Small intestine (tissue), 7 donors: ENCODE measurements around the gene MAN1C1. TPM values are rescaled to one million over a fixed set of nuclear protein-coding genes. Genes with fewer than 3 reads are reported as not detected.
A peak's percentile ranks its signal among the peaks of the same experiment; 100 is the strongest.
"Not testable (repeated sequence)": the region's sequence is repeated elsewhere in the genome, so short reads cannot be mapped to it uniquely, and the experiment has no call there.

Experiments
- DNase-seq, 2 donors: peaks; one replicate each; pipeline versions ENCODE4 v3.0.0 to v3.0.0-alpha.2; 2013
- FAIRE-seq: peaks from 2 replicates; lab custom pipeline; 2012; peaks lifted over from hg19 to GRCh38; lab: Jason Lieb, UNC
- H3K27ac ChIP-seq, 3 donors: one replicate each; pipeline ENCODE4 v1.5.1; 2013; ENCODE audit warnings: low read length in 2 of 3, mild to moderate bottlenecking in 2 of 3, control low read depth in 1 of 3, inconsistent platforms in 1 of 3, low read depth in 1 of 3, moderate library complexity in 1 of 3
- H3K27me3 ChIP-seq, 3 donors: one replicate each; pipeline ENCODE4 v1.6.1; 2013; ENCODE audit warnings: low read length in 3 of 3, inconsistent platforms in 1 of 3; ENCODE audit not compliant: control insufficient read depth in 3 of 3, insufficient read depth in 3 of 3
- H3K36me3 ChIP-seq, 3 donors: one replicate each; pipeline ENCODE4 v1.6.1; 2013; ENCODE audit warnings: low read length in 3 of 3, inconsistent platforms in 1 of 3, low read depth in 1 of 3, mild to moderate bottlenecking in 1 of 3, moderate library complexity in 1 of 3; ENCODE audit not compliant: control insufficient read depth in 3 of 3, insufficient read depth in 2 of 3
- H3K4me1 ChIP-seq, 3 donors: one replicate each; pipeline ENCODE4 v1.6.1; 2013; ENCODE audit warnings: low read length in 2 of 3, inconsistent platforms in 1 of 3, low read depth in 1 of 3, mild to moderate bottlenecking in 1 of 3, moderate library complexity in 1 of 3; ENCODE audit not compliant: control insufficient read depth in 3 of 3, insufficient read depth in 2 of 3
- H3K4me3 ChIP-seq, 3 donors: one replicate each; pipeline ENCODE4 v1.5.1; 2013; ENCODE audit warnings: low read length in 3 of 3, control low read depth in 1 of 3, inconsistent platforms in 1 of 3, low read depth in 1 of 3, mild to moderate bottlenecking in 1 of 3, moderate library complexity in 1 of 3
- H3K9me3 ChIP-seq, 2 donors: one replicate each; pipeline ENCODE4 v1.6.1; 2013; ENCODE audit warnings: low read depth in 1 of 2, low read length in 1 of 2; ENCODE audit not compliant: control insufficient read depth in 2 of 2, insufficient read depth in 1 of 2
- WGBS, 3 donors: extraction: QIAGEN DNeasy Blood & Tissue Kit; methylation state at CpG; one replicate each; pipeline ENCODE4 v1.1.7; 2013; 5-methylcytosine and 5-hydroxymethylcytosine counted together
- polyA plus RNA-seq, 4 donors: library from polyadenylated mRNA; stranded (reverse) in 3 of 4; unstranded in 1 of 4; fragments of 200-250 nt in 3 of 4; fragments of 120-200 nt in 1 of 4; gene quantifications; one replicate each; pipeline versions ENCODE4 v1.2.1 to v1.2.3, GENCODE V29; 2013
- donor health status: healthy with polysubstance abuse.
- donor health status: control.
- donor health status: control.
- donor health status: Bipolar disorder and iron deficiency.
- donor health status: healthy.

Gene MAN1C1
- polyA plus RNA-seq, 4 donors: 0.67 to 12.1 (median 3.4) TPM

DNA sequence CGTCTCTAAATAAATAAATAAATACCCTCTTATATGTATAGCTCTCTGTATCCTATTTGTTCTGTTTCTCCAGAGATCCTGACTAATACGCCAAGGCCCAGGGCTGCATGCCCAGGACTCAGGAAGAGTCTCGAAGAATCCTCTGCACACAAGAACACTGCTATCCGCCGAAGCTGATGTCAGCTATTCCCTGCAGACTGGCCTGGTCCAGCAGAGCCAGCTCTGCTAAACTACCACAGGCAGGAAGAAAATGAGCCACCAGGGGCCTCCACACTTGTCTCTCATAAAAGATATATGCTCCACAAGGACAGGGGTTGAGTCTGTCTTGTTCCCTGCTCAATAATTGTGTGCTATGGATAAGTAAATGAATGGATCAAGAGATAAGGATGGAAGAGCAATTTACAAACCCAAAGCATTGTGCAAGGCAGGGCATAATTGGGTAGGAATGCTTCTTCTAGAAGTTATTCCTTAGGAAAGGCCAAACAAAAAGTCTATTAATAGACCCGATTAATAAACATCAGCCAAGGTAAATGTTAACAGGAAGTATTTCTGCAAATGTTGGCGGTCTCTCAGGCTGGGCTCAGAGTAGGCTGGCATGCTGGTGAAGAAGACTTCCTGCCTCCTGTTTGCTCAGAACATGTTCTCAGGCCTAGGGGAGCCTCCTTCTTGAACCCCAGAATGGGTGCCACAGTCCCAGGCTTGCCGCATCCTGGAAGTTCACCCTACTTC is 26.3 kb upstream of the MAN1C1 start:
- WGBS, 3 donors: 67 to 84% (median 83%) methylated on average over 8 of the region's 8 CpGs
- Histone ChIP-seq H3K36me3 (no peaks in the 10 kb centered on the region), H3K4me1 (no peaks in the 10 kb centered on the region), H3K9me3 (no peaks in the 10 kb centered on the region), H3K4me3 (no peak overlapping the region), H3K27ac (no peak overlapping the region), H3K27me3 (peaks cover 0 to 2% (median 0%) of the 10 kb centered on the region in 3 donors)
- FAIRE-seq (no peak), DNase-seq (no peak)

DNA sequence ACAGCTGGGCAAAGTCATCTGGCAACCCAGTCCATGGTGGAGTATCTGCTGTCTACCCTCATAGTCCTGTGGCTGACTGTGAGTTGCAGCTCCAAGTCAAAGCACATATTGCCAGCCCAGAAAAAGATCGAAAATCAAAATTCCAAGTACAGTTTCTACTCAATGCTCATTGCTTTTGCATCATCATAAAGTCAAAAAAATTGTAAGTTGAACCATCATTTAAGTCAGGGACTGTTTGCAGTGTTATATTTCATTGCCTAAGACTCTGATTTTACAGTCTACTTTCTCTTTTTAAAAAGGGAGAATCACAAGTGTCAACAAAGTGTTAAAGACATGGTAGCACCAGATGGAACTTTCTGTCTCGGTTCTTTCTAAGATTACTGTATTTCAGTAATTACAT is 22.7 kb upstream of the MAN1C1 start:
- H3K4me3 ChIP-seq: no peak overlapping the region
- FAIRE-seq (no peak), DNase-seq (no peak)
- no peaks in the 10 kb centered on the region for H3K4me1 ChIP-seq
- peaks cover 0 to 6% of the 10 kb centered on the region in 2 donors for H3K9me3 ChIP-seq
- no peaks in the 10 kb centered on the region for H3K36me3 ChIP-seq
- H3K27me3 ChIP-seq: peaks cover 0 to 2% (median 0%) of the 10 kb centered on the region in 3 donors
- WGBS, 3 donors: 66 to 75% (median 73%) methylated on average over 2 of the region's 2 CpGs
- no peak overlapping the region for H3K27ac ChIP-seq

DNA sequence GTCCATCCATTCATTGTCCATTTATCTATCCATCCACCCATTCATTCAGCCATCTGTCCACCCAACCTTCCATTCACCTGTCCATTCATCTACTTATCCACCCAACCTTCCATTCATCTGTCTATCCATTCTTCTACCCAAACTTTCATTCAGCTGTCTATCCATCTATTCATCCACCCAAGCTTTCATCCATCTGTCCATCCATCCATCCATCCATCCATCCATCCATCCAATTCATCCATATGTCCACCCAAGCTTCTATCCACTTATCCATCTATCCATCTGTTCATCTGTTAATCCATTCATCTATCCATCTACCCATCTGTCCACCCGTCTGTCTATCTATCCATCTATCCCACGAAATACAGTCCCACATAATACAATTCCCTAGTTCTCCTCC is 21.6 kb upstream of the MAN1C1 start:
- H3K4me1 ChIP-seq: no peaks in the 10 kb centered on the region
- no peak overlapping the region for H3K4me3 ChIP-seq
- no peak overlapping the region for H3K27ac ChIP-seq
- no peaks in the 10 kb centered on the region for H3K36me3 ChIP-seq
- peaks cover 0 to 12% of the 10 kb centered on the region in 2 donors for H3K9me3 ChIP-seq
- peaks cover 0 to 2% (median 0%) of the 10 kb centered on the region in 3 donors for H3K27me3 ChIP-seq
- DNase-seq (no peak), FAIRE-seq (no peak)
- 75 to 91% (median 87%) methylated on average over 2 of the region's 2 CpGs for WGBS, 3 donors

DNA sequence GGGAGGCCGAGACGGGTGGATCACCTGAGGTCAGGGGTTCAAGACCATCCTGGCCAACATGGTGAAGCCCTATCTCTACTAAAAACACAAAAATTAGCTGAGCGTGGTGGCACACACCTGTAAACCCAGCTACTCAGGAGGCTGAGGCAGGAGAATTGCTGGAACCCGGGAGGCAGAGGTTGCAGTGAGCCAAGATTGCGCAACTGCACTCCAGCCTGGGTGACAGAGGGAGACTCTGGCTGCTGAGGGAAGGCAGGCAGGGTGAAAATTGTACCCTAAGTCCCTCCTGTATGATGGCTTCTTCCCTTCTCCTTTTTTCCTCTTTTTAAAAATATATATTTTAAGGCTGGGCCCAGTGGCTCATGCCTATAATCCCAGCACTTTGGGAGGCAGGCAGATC is 19.9 kb upstream of the MAN1C1 start:
- H3K36me3 ChIP-seq, H3K27ac ChIP-seq, H3K4me3 ChIP-seq, FAIRE-seq, H3K4me1 ChIP-seq, DNase-seq, H3K27me3 ChIP-seq: not testable (repeated sequence)
- 88 to 95% (median 93%) methylated on average over 4 to 5 of the region's 5 CpGs for WGBS, 3 donors
- peaks cover 0 to 12% of the 10 kb centered on the region in 2 donors for H3K9me3 ChIP-seq

DNA sequence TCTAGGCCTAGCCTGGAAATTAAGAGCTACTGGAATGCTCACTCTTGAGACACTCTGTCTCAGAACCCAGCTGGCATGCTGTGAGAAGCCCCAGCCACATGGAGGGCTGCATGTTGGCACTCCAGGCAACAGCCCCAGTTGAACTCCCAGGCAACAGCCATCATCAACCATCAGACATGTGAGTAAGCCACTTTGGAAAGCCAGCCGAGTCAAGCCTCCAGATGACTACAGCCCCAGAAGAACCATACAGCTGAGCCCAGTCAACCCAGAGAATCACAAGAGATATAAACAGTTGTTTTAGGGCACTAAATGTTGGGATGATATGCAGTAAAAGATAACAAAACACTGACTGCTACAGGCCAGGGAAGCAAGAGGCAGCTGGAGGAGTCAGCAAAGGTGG is 17.7 kb upstream of the MAN1C1 start:
- Histone ChIP-seq H3K36me3 (no peaks in the 10 kb centered on the region), H3K4me1 (no peaks in the 10 kb centered on the region), H3K27me3 (no peaks in the 10 kb centered on the region), H3K4me3 (no peak overlapping the region), H3K27ac (no peak overlapping the region), H3K9me3 (peaks cover 0 to 12% of the 10 kb centered on the region in 2 donors)
- DNase-seq (no peak), FAIRE-seq (no peak)
- 92 to 96% (median 93%) methylated on average over 1 of the region's 1 CpG for WGBS, 3 donors

DNA sequence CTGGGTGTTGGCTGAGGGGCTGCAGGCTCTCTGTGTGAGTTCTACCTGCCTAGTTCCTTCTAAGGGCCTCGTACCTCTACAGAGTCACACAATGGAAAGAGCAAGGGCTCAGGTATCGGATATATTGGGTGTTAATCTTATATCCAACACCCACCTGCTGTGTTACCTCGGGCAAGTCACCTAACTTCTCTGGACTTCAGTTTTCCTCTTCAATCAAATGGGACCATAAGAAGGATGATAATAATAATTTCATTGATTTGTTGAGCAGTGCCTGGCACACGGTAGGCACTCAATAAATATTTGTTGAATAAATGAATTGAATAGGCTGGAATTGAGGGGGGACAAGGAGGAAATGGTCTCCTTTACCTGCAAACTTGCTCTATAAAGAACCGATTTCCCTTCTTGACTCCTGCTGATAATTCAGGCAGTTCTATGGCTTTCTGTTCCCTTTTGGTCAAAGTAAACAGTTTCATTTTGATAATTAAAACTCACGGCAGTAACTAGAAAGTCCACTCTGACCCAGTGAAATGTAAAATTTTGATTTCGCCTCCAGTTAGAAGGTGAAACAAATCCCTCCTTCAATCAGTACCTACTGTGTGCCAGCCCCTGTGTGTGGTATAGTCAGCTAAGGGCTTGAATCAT is 16.5 kb upstream of the MAN1C1 start:
- no peaks in the 10 kb centered on the region for H3K36me3 ChIP-seq
- 68 to 75% (median 73%) methylated on average over 7 of the region's 7 CpGs for WGBS, 3 donors
- no peaks in the 10 kb centered on the region for H3K27me3 ChIP-seq
- FAIRE-seq (no peak), DNase-seq (no peak)
- peaks cover 0 to 12% of the 10 kb centered on the region in 2 donors for H3K9me3 ChIP-seq
- no peak overlapping the region for H3K4me3 ChIP-seq
- H3K27ac ChIP-seq: no peak overlapping the region
- H3K4me1 ChIP-seq: no peaks in the 10 kb centered on the region

DNA sequence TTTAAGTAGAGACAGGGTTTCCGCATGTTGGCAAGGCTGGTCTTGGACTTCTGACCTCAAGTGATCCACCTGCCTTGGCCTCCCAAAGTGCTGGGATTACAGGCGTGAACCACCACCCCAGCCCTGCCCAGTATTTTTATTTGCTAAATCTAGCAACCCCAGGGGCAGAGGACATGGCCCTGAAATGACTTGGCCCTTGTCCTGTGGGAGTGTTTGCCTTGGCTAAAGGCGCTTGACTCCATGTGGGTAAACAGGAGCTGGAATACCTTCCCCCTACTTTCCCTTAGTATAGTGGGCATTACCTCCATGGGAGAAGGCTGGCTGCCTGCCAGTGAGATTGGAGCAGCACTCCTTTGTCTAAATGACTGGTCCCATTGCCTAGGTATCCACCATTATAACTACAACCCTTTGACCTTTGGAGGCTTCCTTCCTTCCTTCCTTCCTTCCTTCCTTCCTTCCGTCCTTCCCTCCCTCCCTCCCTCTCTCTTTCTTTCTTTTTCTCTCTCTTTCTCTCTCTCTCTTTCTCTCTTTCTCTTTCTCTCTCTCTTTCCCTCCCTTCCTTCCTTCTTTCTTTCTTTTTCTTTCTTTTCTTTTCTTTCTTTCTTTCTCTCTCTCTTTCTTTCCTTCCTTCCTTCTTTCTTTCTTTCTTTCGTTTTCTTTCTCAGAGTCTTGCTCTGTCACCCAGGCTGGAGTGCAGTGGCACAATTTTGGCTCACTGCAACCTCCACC is 15.5 kb upstream of the MAN1C1 start:
- H3K4me3 ChIP-seq, FAIRE-seq, H3K27me3 ChIP-seq, H3K4me1 ChIP-seq, H3K36me3 ChIP-seq, H3K27ac ChIP-seq: not testable (repeated sequence)
- DNase-seq: peak in 1 of 2 donors; percentile 49
- 48 to 72% (median 51%) methylated on average over 5 of the region's 5 CpGs for whole genome bisulfite sequencing, 3 donors
- peaks cover 0 to 12% of the 10 kb centered on the region in 2 donors for H3K9me3 ChIP-seq

DNA sequence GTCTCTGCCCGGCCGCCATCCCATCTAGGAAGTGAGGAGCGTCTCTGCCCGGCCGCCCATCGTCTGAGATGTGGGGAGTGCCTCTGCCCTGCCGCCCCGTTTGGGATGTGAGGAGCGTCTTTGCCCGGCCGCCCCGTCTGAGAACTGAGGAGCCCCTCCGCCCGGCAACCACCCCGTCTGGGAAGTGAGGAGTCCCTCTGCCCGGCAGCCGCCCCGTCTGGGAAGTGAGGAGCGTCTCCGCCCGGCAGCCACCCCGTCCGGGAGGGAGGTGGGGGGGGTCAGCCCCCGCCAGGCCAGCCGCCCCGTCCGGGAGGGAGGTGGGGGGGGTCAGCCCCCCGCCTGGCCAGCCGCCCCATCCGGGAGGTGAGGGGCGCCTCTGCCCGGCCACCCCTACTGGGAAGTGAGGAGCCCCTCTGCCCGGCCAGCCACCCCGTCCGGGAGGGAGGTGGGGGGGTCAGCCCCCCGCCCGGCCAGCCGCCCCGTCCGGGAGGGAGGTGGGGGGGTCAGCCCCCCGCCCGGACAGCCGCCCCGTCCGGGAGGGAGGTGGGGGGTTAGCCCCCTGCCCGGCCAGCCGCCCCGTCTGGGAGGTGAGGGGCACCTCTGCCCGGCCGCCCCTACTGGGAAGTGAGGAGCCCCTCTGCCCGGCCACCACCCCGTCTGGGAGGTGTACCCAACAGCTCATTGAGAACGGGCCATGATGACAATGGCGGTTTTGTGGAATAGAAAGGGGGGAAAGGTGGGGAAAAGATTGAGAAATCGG is 12.6 kb upstream of the MAN1C1 start:
- H3K4me3 ChIP-seq, H3K9me3 ChIP-seq, H3K36me3 ChIP-seq, H3K27me3 ChIP-seq, H3K27ac ChIP-seq, FAIRE-seq, DNase-seq, H3K4me1 ChIP-seq: not testable (repeated sequence)
- WGBS, 3 donors: 91 to 98% (median 92%) methylated on average over 9 to 44 of the region's 55 CpGs
